Activated naive CD8-positive, alpha-beta T cell (primary cell): ENCODE measurements around the gene CYP27B1.

Experiments
- H3K27ac Mint-ChIP-seq: one replicate; pipeline ENCODE4 v1.8.0; 2021; ENCODE audit warnings: mixed read lengths
- H3K27me3 Mint-ChIP-seq: one replicate; pipeline ENCODE4 v1.8.0; 2021; ENCODE audit warnings: mixed read lengths
- H3K36me3 Mint-ChIP-seq: one replicate; pipeline ENCODE4 v1.8.0; 2021; ENCODE audit warnings: mixed read lengths
- H3K4me1 Mint-ChIP-seq: one replicate; pipeline ENCODE4 v1.8.0; 2021; ENCODE audit warnings: low read depth, mixed read lengths
- H3K4me3 Mint-ChIP-seq: one replicate; pipeline ENCODE4 v1.8.0; 2021; ENCODE audit warnings: mild to moderate bottlenecking, mixed read lengths
- H3K9me3 Mint-ChIP-seq: one replicate; pipeline ENCODE4 v1.8.0; 2021; ENCODE audit warnings: low read depth, mixed read lengths

The CYP27B1 gene

GRCh38 chr12:57802607-57803006, 35.7 kb upstream of the CYP27B1 start:
- H3K27ac Mint-ChIP-seq = no peak overlapping the region
- H3K27me3 Mint-ChIP-seq = no peaks in the 10 kb centered on the region
- no peak overlapping the region for H3K4me3 Mint-ChIP-seq
- peaks cover 3% of the 10 kb centered on the region for H3K36me3 Mint-ChIP-seq
- H3K4me1 Mint-ChIP-seq = no peaks in the 10 kb centered on the region
- no peaks in the 10 kb centered on the region for H3K9me3 Mint-ChIP-seq

- Mint-ChIP-seq H3K36me3 (peaks cover 3% of the 10 kb centered on the region), H3K27ac (no peak overlapping the region), H3K4me1 (peaks cover 1% of the 10 kb centered on the region), H3K9me3 (no peaks in the 10 kb centered on the region), H3K4me3 (no peak overlapping the region), H3K27me3 (no peaks in the 10 kb centered on the region)
Measured at GRCh38 chr12:57800965-57801364, 34.1 kb upstream of the CYP27B1 start.

- peaks cover 11% of the 10 kb centered on the region for H3K4me1 Mint-ChIP-seq
- no peak overlapping the region for H3K4me3 Mint-ChIP-seq
- peaks cover 6% of the 10 kb centered on the region for H3K36me3 Mint-ChIP-seq
- H3K9me3 Mint-ChIP-seq = no peaks in the 10 kb centered on the region
- H3K27me3 Mint-ChIP-seq = no peaks in the 10 kb centered on the region
- no peak overlapping the region for H3K27ac Mint-ChIP-seq
Measured at GRCh38 chr12:57797933-57798332, 31.1 kb upstream of the CYP27B1 start.

GRCh38 chr12:57796996-57797395, 30.1 kb upstream of the CYP27B1 start:
- no peak overlapping the region for H3K27ac Mint-ChIP-seq
- peaks cover 5% of the 10 kb centered on the region for H3K36me3 Mint-ChIP-seq
- no peak overlapping the region for H3K4me3 Mint-ChIP-seq
- no peaks in the 10 kb centered on the region for H3K9me3 Mint-ChIP-seq
- H3K4me1 Mint-ChIP-seq = peaks cover 11% of the 10 kb centered on the region
- no peaks in the 10 kb centered on the region for H3K27me3 Mint-ChIP-seq

- peaks cover 5% of the 10 kb centered on the region for H3K36me3 Mint-ChIP-seq
- no peaks in the 10 kb centered on the region for H3K9me3 Mint-ChIP-seq
- no peak overlapping the region for H3K4me3 Mint-ChIP-seq
- no peaks in the 10 kb centered on the region for H3K27me3 Mint-ChIP-seq
- no peak overlapping the region for H3K27ac Mint-ChIP-seq
- peaks cover 12% of the 10 kb centered on the region for H3K4me1 Mint-ChIP-seq
Measured at GRCh38 chr12:57795354-57795753, 28.5 kb upstream of the CYP27B1 start.

GRCh38 chr12:57793920-57794319, 27.0 kb upstream of the CYP27B1 start:
- H3K9me3 Mint-ChIP-seq = no peaks in the 10 kb centered on the region
- peaks cover 12% of the 10 kb centered on the region for H3K4me1 Mint-ChIP-seq
- H3K4me3 Mint-ChIP-seq = no peak overlapping the region
- H3K27me3 Mint-ChIP-seq = no peaks in the 10 kb centered on the region
- H3K36me3 Mint-ChIP-seq = peaks cover 5% of the 10 kb centered on the region
- H3K27ac Mint-ChIP-seq = peak overlapping the region; percentile 64

- Mint-ChIP-seq H3K9me3 (no peaks in the 10 kb centered on the region), H3K4me3 (peak overlapping the region; percentile 80), H3K4me1 (peaks cover 40% of the 10 kb centered on the region), H3K27me3 (no peaks in the 10 kb centered on the region), H3K36me3 (peaks cover 2% of the 10 kb centered on the region), H3K27ac (peak overlapping the region; percentile 72)
Measured at GRCh38 chr12:57783861-57784260, 17.0 kb upstream of the CYP27B1 start.

GRCh38 chr12:57783466-57783801, 16.6 kb upstream of the CYP27B1 start:
- H3K36me3 Mint-ChIP-seq = peaks cover 2% of the 10 kb centered on the region
- H3K4me1 Mint-ChIP-seq = peaks cover 38% of the 10 kb centered on the region
- peak overlapping the region; percentile 99 for H3K27ac Mint-ChIP-seq

GRCh38 chr12:57782608-57783465, 16.0 kb upstream of the CYP27B1 start, which contains the start of gene TSFM:
Gene TSFM (plus strand): TSS chr12:57782787. CDS start chr12:57782802, 15 bp downstream.
- Mint-ChIP-seq H3K36me3 (peaks cover 4% of the 10 kb centered on the region), H3K4me3 (peak within 1 kb of the TSS; percentile 99), H3K4me1 (peaks cover 38% of the 10 kb centered on the region), H3K9me3 (no peaks in the 10 kb centered on the region), H3K27ac (peak within 1 kb of the TSS; percentile 99), H3K27me3 (no peaks in the 10 kb centered on the region)

More at GRCh38 chr12:57783466-57783801, 16.6 kb upstream of the CYP27B1 start:
- peak overlapping the region; percentile 99 for H3K4me3 Mint-ChIP-seq
- H3K27me3 Mint-ChIP-seq = no peaks in the 10 kb centered on the region
- H3K9me3 Mint-ChIP-seq = no peaks in the 10 kb centered on the region

GRCh38 chr12:57782243-57782607, 15.3 kb upstream of the CYP27B1 start:
- peaks cover 4% of the 10 kb centered on the region for H3K36me3 Mint-ChIP-seq
- peak overlapping the region; percentile 99 for H3K27ac Mint-ChIP-seq
- peak overlapping the region; percentile 99 for H3K4me3 Mint-ChIP-seq
- H3K4me1 Mint-ChIP-seq = peaks cover 38% of the 10 kb centered on the region
- H3K27me3 Mint-ChIP-seq = no peaks in the 10 kb centered on the region
- no peaks in the 10 kb centered on the region for H3K9me3 Mint-ChIP-seq

GRCh38 chr12:57781801-57782200, 14.9 kb upstream of the CYP27B1 start:
- Mint-ChIP-seq H3K4me1 (peaks cover 38% of the 10 kb centered on the region), H3K36me3 (peaks cover 4% of the 10 kb centered on the region), H3K4me3 (peak overlapping the region; percentile 99), H3K9me3 (no peaks in the 10 kb centered on the region), H3K27me3 (no peaks in the 10 kb centered on the region), H3K27ac (peak overlapping the region; percentile 99)

GRCh38 chr12:57781244-57781643, 14.4 kb upstream of the CYP27B1 start:
- Mint-ChIP-seq H3K27ac (peak overlapping the region; percentile 99), H3K36me3 (peaks cover 4% of the 10 kb centered on the region), H3K4me3 (no peak overlapping the region), H3K9me3 (no peaks in the 10 kb centered on the region), H3K4me1 (peaks cover 38% of the 10 kb centered on the region), H3K27me3 (no peaks in the 10 kb centered on the region)

- Mint-ChIP-seq H3K9me3 (no peaks in the 10 kb centered on the region), H3K4me3 (no peak overlapping the region), H3K4me1 (peaks cover 37% of the 10 kb centered on the region), H3K27ac (peak overlapping the region; percentile 64), H3K36me3 (peaks cover 4% of the 10 kb centered on the region), H3K27me3 (no peaks in the 10 kb centered on the region)
Measured at GRCh38 chr12:57780284-57780897, 13.5 kb upstream of the CYP27B1 start.

GRCh38 chr12:57779736-57780135, 12.9 kb upstream of the CYP27B1 start:
- Mint-ChIP-seq H3K9me3 (no peaks in the 10 kb centered on the region), H3K27me3 (no peaks in the 10 kb centered on the region), H3K4me1 (peaks cover 37% of the 10 kb centered on the region), H3K27ac (no peak overlapping the region), H3K4me3 (no peak overlapping the region), H3K36me3 (peaks cover 4% of the 10 kb centered on the region)

GRCh38 chr12:57777911-57778310, 11.0 kb upstream of the CYP27B1 start:
- H3K27me3 Mint-ChIP-seq = no peaks in the 10 kb centered on the region
- H3K36me3 Mint-ChIP-seq = peaks cover 2% of the 10 kb centered on the region
- no peak overlapping the region for H3K27ac Mint-ChIP-seq
- H3K4me3 Mint-ChIP-seq = no peak overlapping the region
- H3K9me3 Mint-ChIP-seq = no peaks in the 10 kb centered on the region
- peaks cover 33% of the 10 kb centered on the region for H3K4me1 Mint-ChIP-seq
